ENCODE measurements around the gene C1QL1. TPM values are rescaled to one million over a fixed set of nuclear protein-coding genes. Genes with fewer than 3 reads are reported as not detected.
A peak's percentile ranks its signal among the peaks of the same experiment; 100 is the strongest.

Gene C1QL1
- total and polyA plus RNA-seq, 7 experiments from 2014 or later: 0.29 TPM; not detected in 6

- POLR2A ChIA-PET: no interaction called here
These were observed 4.8 kb upstream of the C1QL1 start for GRCh38 chr17:44972953-44973352.

DNA sequence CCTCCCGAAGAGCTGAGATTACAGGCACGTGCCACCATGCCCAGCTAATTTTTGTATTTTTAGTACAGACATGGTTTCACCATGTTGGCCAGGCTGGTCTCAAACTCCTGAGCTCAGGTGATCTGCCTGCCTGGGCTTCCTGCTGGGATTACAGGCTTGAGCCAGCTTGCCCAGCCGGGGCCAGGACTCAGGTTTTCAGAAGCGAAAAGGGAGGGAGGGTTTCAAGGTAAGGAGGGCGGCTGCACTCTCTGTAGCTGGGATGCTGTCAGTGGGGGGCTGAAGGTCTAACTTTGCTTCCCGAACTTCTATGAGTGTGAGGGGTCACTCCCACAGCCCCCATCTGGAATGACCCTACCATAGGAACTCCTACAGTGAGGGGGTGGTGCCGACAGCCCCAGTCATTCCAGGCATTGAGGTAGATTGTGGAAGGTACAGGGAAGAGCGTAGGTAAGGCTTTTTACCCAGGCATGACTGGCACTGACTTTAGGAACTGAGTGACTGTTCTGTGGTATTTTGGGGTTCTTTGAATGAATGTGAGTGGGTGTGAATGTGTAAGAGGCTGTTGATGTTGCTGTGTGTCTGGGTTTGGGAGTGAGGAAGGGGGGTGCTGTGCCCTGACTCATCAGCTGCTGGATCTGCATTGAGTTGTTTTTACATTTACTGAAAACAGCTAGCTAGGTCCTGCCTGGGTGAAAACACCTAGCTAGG lies 3.8 kb upstream of the C1QL1 start:
- no peak for ATAC-seq
- CTCF ChIA-PET: no interaction called here
- Histone ChIP-seq H3K9me3 (ENCODE audit: control insufficient read depth in 2 of 3, low read length in 3 of 3) (no peaks in the 10 kb centered on the region), H3K4me1 (ENCODE audit: control insufficient read depth in 2 of 2, insufficient read depth in 2 of 2, low read length in 2 of 2) (peaks cover 17 to 19% of the 10 kb centered on the region in 2 donors), H3K4me3 (ENCODE audit: low read length) (no peak overlapping the region), H3K27ac (ENCODE audit: low read depth, low read length) (no peak overlapping the region), H3K27me3 (ENCODE audit: control insufficient read depth in 2 of 2, insufficient read depth in 2 of 2, low read length in 2 of 2) (peaks cover 3 to 4% of the 10 kb centered on the region in 2 donors), H3K36me3 (ENCODE audit: control insufficient read depth in 2 of 3, insufficient read depth in 3 of 3, low read length in 3 of 3) (no peaks in the 10 kb centered on the region)
- POLR2A ChIA-PET: no interaction called here
- H3K4me3 Mint-ChIP-seq: no peak overlapping the region
- peak in 1 of 9 donors; percentile 59 for DNase-seq
- H3K27ac Mint-ChIP-seq: peak overlapping the region in 3 of 9 donors; percentile 28 to 66 (median 33)
- peaks cover 14 to 30% (median 20%) of the 10 kb centered on the region in 7 donors for H3K4me1 Mint-ChIP-seq
- no peaks in the 10 kb centered on the region for H3K9me3 Mint-ChIP-seq
- intact Hi-C loops (cut with micrococcal nuclease): loop anchor here in 1 of 2 donors (2.0 kb wide), 1 partner anchor 47 kb away; no protein-coding TSS in a partner anchor
- peaks cover 3 to 70% (median 18%) of the 10 kb centered on the region in 5 donors for H3K27me3 Mint-ChIP-seq
- peaks cover 0 to 3% (median 0%) of the 10 kb centered on the region in 5 donors for H3K36me3 Mint-ChIP-seq

More at GRCh38 chr17:44972953-44973352, 4.8 kb upstream of the C1QL1 start:
- H3K27ac ChIP-seq (ENCODE audit: low read depth, low read length): no peak overlapping the region
- CTCF ChIA-PET: no interaction called here
- H3K27me3 ChIP-seq (ENCODE audit: control insufficient read depth in 2 of 2, insufficient read depth in 2 of 2, low read length in 2 of 2): no peaks in the 10 kb centered on the region
- H3K9me3 ChIP-seq (ENCODE audit: control insufficient read depth in 2 of 3, low read length in 3 of 3): no peaks in the 10 kb centered on the region
- H3K27me3 Mint-ChIP-seq: peaks cover 0 to 72% (median 16%) of the 10 kb centered on the region in 5 donors
- H3K36me3 Mint-ChIP-seq: peaks cover 0 to 3% (median 0%) of the 10 kb centered on the region in 5 donors
- intact Hi-C loops (cut with micrococcal nuclease): no loop called here
- H3K4me1 ChIP-seq (ENCODE audit: control insufficient read depth in 2 of 2, insufficient read depth in 2 of 2, low read length in 2 of 2): peaks cover 11 to 13% of the 10 kb centered on the region in 2 donors
- H3K4me3 Mint-ChIP-seq: no peak overlapping the region
- no peaks in the 10 kb centered on the region for H3K9me3 Mint-ChIP-seq
- no peak for DNase-seq
- H3K36me3 ChIP-seq (ENCODE audit: control insufficient read depth in 2 of 3, insufficient read depth in 3 of 3, low read length in 3 of 3): no peaks in the 10 kb centered on the region
- peaks cover 11 to 28% (median 17%) of the 10 kb centered on the region in 7 donors for H3K4me1 Mint-ChIP-seq
- H3K4me3 ChIP-seq (ENCODE audit: low read length): no peak overlapping the region
- H3K27ac Mint-ChIP-seq: peak overlapping the region in 1 of 9 donors; percentile 28
- no peak for ATAC-seq

DNA sequence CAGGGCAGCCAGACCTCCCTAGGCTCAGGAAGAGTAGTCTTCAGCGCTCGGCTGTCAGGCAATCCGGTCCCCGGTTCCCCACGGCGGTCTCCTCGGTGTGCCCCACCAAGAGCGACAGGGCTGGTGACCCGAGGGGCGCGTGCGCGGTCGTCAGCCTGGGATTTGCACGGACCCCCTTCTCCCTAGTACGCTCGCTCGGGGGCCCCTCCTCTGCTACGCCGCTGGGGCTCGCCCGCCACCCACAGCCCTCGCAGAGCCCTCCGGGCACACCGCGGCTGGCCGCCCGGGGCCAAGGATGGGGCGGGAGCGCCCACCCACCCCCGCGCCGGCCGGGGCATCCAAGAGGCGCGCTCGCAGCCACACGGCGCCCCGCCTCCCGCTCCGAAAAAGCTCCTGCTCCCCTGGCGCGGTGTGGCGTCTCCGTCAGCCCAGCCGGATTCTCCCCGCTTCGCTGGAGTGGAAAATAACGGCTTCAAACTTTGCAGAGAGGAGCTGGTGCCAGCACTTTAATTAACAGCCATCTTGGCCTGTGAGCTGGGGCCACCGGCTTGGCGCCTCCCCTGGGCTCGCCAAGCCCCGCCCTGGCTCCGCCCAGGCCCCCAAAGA lies 2.1 kb upstream of the C1QL1 start:
- DNase-seq (peak in 4 of 9 donors; percentile 12 to 52 (median 26)), ATAC-seq (no peak)
- POLR2A ChIA-PET: no interaction called here
- CTCF ChIA-PET: no interaction called here
- Histone ChIP-seq H3K36me3 (ENCODE audit: control insufficient read depth in 2 of 3, insufficient read depth in 3 of 3, low read length in 3 of 3) (no peaks in the 10 kb centered on the region), H3K27me3 (ENCODE audit: control insufficient read depth in 2 of 2, insufficient read depth in 2 of 2, low read length in 2 of 2) (peaks cover 11 to 16% of the 10 kb centered on the region in 2 donors), H3K9me3 (ENCODE audit: control insufficient read depth in 2 of 3, low read length in 3 of 3) (no peaks in the 10 kb centered on the region), H3K4me1 (ENCODE audit: control insufficient read depth in 2 of 2, insufficient read depth in 2 of 2, low read length in 2 of 2) (peaks cover 19 to 24% of the 10 kb centered on the region in 2 donors), H3K27ac (ENCODE audit: low read depth, low read length) (no peak overlapping the region), H3K4me3 (ENCODE audit: low read length) (peak overlapping the region; percentile 23)
- peaks cover 23 to 36% (median 29%) of the 10 kb centered on the region in 7 donors for H3K4me1 Mint-ChIP-seq
- intact Hi-C loops (cut with micrococcal nuclease): loop anchor here in 1 of 2 donors (2.0 kb wide), 1 partner anchor 49 kb away; no protein-coding TSS in a partner anchor
- H3K4me3 Mint-ChIP-seq: peak overlapping the region; percentile 61 to 87 (median 76)
- H3K27me3 Mint-ChIP-seq: peaks cover 17 to 77% (median 31%) of the 10 kb centered on the region in 5 donors
- no peak overlapping the region for H3K27ac Mint-ChIP-seq
- H3K36me3 Mint-ChIP-seq: peaks cover 0 to 8% (median 0%) of the 10 kb centered on the region in 5 donors
- H3K9me3 Mint-ChIP-seq: no peaks in the 10 kb centered on the region

DNA sequence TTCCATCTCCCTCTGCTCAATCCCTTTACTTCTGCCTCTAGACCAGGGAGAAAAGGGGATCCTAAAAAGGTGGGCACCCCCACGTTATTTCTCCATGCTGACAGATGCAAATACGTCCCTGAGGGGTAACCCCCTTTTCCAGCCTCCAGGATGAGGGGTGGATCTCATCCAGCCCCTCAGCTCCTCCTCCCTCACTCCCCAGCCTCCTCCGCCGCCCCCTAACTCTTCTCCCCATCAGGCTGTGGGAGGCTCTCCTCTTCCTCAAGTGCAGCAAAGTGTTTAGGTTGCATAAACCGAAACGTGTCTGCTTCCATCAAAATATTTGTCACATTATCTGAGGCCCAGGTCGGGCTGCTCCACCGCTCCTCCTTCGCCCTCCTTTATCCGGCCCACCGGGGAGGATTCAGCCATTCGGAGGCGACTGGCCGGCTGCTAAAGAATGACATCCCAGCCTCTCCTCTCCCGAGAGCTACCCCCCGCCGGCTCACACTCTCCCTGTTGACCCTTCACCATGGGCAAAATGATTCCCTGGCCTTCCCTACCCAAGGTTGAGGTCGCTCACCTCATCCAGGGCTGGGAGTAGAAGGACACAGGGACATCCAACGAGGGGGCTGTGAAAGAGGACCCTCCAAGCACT lies 1.2 kb upstream of the C1QL1 start:
- Histone ChIP-seq H3K9me3 (ENCODE audit: control insufficient read depth in 2 of 3, low read length in 3 of 3) (no peaks in the 10 kb centered on the region), H3K27me3 (ENCODE audit: control insufficient read depth in 2 of 2, insufficient read depth in 2 of 2, low read length in 2 of 2) (peaks cover 11 to 20% of the 10 kb centered on the region in 2 donors), H3K36me3 (ENCODE audit: control insufficient read depth in 2 of 3, insufficient read depth in 3 of 3, low read length in 3 of 3) (no peaks in the 10 kb centered on the region), H3K4me3 (ENCODE audit: low read length) (no peak overlapping the region), H3K4me1 (ENCODE audit: control insufficient read depth in 2 of 2, insufficient read depth in 2 of 2, low read length in 2 of 2) (peaks cover 19 to 24% of the 10 kb centered on the region in 2 donors), H3K27ac (ENCODE audit: low read depth, low read length) (no peak overlapping the region)
- Mint-ChIP-seq H3K27ac (peak overlapping the region in 1 of 9 donors; percentile 16), H3K4me3 (peak overlapping the region; percentile 64 to 87 (median 78)), H3K4me1 (peaks cover 23 to 40% (median 29%) of the 10 kb centered on the region in 7 donors), H3K36me3 (peaks cover 0 to 8% (median 0%) of the 10 kb centered on the region in 5 donors), H3K9me3 (peaks cover 0 to under 1% (median 0%) of the 10 kb centered on the region in 11 donors), H3K27me3 (peaks cover 26 to 81% (median 38%) of the 10 kb centered on the region in 5 donors)
- ChIA-PET POLR2A (no interaction called here), CTCF (no interaction called here)
- intact Hi-C loops (cut with micrococcal nuclease): loop anchor here in 1 of 2 donors (2.0 to 5.0 kb wide), 3 partner anchors 50 to 194 kb away; partner anchors contain the start of gene DCAKD
- no peak for DNase-seq
- no peak for ATAC-seq

DNA sequence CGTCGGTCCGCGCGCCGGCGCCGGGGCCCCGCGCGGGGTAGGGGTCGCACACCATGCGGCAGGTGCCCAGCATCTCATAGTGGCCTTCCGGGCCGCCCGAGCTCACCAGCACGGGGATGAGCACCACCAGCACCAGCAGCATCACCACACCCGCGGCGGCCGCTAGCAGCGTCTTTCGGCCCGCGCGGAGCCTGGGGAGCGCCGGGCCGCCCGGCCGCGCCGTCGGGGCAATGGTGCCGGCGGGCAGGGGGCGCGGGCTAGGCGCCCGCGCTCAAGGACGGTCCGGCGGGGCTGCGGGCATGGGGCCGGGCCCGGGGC lies 237 bp downstream of the C1QL1 start:
- H3K4me1 Mint-ChIP-seq: peaks cover 23 to 40% (median 29%) of the 10 kb centered on the region in 7 donors
- Histone ChIP-seq H3K9me3 (ENCODE audit: control insufficient read depth in 2 of 3, low read length in 3 of 3) (no peaks in the 10 kb centered on the region), H3K4me1 (ENCODE audit: control insufficient read depth in 2 of 2, insufficient read depth in 2 of 2, low read length in 2 of 2) (peaks cover 19 to 24% of the 10 kb centered on the region in 2 donors), H3K36me3 (ENCODE audit: control insufficient read depth in 2 of 3, insufficient read depth in 3 of 3, low read length in 3 of 3) (no peaks in the 10 kb centered on the region), H3K27me3 (ENCODE audit: control insufficient read depth in 2 of 2, insufficient read depth in 2 of 2, low read length in 2 of 2) (peaks cover 14 to 21% of the 10 kb centered on the region in 2 donors), H3K27ac (ENCODE audit: low read depth, low read length) (no peak overlapping the region), H3K4me3 (ENCODE audit: low read length) (no peak overlapping the region)
- H3K9me3 Mint-ChIP-seq: peaks cover 0 to 2% (median 0%) of the 10 kb centered on the region in 11 donors
- ATAC-seq (no peak), DNase-seq (no peak)
- peaks cover 0 to 8% (median 0%) of the 10 kb centered on the region in 5 donors for H3K36me3 Mint-ChIP-seq
- CTCF ChIA-PET: interaction anchor here (1.0 kb wide), 1 partner anchor 167 kb away, joined by 3 read pairs; the partner anchor contains the start of gene ACBD4
- peak overlapping the region in 2 of 10 donors; percentile 66 to 75 for H3K4me3 Mint-ChIP-seq
- H3K27me3 Mint-ChIP-seq: peaks cover 36 to 89% (median 49%) of the 10 kb centered on the region in 5 donors
- POLR2A ChIA-PET: no interaction called here
- H3K27ac Mint-ChIP-seq: no peak overlapping the region
- intact Hi-C loops (cut with micrococcal nuclease): loop anchor here (1.0 to 5.0 kb wide), 6 partner anchors 21 to 193 kb away; partner anchors contain the start of genes KIF18B (in 2 of the 2), DCAKD (in 1 of the 2), EFTUD2 (in 1 of the 2) and NMT1 (in 1 of the 2)

Measured in naive thymus-derived CD4-positive, alpha-beta T cell (primary cell).